ENCODE results near the gene SNTB2.
"Not testable (repeated sequence)": the region's sequence is repeated elsewhere in the genome, so short reads cannot be mapped to it uniquely, and the experiment has no call there.

Gene SNTB2

DNA sequence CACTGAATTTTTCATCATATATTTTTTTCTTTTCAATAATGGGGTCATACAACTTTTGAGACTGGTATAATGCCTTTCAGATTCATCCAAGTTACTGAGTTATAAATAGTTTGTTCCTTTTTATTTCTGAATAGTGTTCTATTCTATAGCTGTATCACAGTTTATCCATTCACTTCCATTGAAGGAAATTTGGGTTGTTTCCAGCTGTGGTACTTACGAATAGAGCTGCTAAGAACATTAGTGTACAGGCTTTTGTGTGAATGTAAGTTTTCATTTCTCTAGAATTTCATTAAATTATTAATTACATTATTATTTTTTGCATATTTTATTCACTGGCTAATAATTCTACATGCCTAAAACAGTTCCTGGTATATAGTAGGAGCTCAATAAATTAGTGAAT, 52.9 kb downstream of the SNTB2 start:
- DNase-seq = no peak

- DNase-seq = no peak
These were observed 53.4 kb downstream of the SNTB2 start for GRCh38 chr16:69240331-69240730.

GRCh38 chr16:69241926-69242325, 55.0 kb downstream of the SNTB2 start:
- DNase-seq = no peak

GRCh38 chr16:69243479-69243878, 56.5 kb downstream of the SNTB2 start:
- no peak for DNase-seq

DNA sequence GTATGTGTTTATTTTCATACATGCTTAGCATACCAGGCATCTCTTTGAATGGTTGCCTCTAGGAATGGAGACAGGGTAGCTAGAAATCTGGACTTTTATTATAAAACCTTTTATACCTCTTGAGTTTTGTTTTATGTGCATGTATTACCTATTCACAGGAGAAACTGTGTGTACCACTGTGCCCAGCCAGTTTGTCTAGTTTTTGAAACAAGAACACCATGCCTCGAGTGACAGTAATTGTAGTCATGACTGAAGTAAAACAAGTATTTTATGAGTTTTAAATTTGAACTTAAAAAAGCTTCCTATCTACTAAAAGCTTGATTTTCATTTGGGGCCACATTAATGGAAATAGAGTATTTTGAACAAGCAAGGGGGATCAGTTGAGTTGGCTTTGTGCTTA, 57.4 kb downstream of the SNTB2 start:
- DNase-seq = no peak

DNA sequence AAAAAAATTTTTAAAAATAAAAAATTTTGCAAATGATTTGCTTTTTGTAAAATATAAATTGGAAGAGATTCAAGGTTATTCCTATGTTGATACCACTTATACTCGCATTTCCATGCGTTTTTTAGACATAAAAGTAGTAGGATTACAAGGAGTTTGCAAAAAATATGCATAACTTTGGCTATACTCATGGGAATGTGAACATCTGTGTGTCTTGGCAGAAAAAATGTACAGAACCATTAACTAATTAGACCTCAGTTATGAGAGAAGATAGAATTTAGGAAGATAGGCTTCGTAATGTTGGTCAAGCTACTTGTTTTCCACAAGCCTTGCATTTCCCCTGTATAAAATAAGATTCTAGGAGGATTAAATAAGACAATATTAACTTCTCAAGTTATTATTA, 63.1 kb downstream of the SNTB2 start:
- no peak for DNase-seq

DNA sequence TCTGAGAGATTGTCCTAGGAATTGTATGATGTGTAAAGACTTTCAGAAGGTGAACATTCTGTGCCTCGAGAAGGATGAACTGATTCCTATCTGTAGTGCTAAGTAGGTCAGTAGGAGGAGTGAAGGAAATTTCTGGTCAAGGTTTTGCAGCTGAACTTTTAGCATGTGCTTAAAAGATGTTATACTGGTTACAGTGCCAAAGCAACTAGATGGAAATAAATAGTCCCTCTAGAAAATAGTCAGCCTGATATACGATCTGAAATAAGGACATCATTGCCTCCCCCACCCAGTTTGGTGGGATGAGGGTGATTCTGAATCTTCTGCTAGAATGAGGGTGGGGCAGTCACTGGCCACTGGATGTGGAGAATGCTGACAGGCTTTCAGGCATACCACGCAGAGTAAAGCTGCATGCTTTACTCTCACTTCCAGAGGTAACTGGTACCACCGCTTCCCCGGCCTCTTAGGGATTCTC, 66.9 kb downstream of the SNTB2 start:
- DNase-seq = no peak

- DNase-seq = not testable (repeated sequence)
These were observed 72.4 kb downstream of the SNTB2 start for GRCh38 chr16:69259428-69259764.

DNA sequence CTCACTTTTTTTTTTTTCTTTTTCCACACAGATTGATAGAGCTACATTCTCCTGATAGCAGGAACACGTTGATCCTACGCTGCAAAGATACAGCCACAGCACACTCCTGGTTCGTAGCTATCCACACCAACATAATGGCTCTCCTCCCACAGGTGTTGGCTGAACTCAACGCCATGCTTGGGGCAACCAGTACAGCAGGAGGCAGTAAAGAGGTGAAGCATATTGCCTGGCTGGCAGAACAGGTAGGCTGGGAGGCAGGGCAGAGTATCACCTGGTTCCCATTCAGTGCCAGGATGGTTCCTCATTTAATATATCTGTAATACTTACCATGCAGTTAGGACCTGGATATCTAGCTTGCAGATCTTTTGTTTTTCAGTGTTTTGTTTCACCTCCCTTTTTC, 73.1 kb downstream of the SNTB2 start:
- no peak for DNase-seq

GRCh38 chr16:69260506-69260905, 73.5 kb downstream of the SNTB2 start:
- no peak for DNase-seq

DNA sequence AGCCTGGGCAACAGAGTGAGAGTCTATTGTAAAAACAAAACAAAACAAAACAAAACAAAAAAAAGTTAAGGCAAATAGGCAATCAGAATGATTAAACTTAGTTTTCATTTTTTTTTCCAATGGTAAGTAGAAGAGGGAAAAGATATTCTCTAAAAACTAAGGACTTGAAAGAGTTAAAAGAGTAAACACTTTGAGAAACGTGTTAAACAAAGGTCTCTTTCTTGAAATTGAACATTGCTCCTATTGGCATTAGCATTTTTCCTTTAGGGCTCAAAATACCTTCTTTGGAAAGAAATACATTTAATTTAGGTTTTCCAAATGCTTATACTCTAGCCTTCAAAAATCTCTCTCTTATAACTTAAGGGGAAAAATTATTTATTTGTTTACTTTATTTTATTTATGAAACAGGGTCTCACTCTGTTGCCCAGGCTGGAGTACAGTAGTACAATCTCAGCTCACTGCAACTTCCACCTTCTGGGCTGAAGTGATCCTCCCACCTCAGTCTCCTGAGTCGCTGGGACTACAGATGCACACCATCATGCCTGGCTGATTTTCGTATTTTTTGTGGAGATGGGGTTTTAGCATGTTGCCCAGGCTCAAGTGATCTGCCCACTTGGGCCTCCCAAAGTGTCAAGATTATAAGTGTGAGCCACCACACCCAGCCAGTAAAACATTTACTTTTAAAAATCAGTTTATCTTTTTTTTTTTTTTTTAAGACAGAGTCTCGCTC, 79.5 kb downstream of the SNTB2 start:
- no peak for DNase-seq

- DNase-seq = no peak
These were observed 80.7 kb downstream of the SNTB2 start for GRCh38 chr16:69267633-69268032.

DNA sequence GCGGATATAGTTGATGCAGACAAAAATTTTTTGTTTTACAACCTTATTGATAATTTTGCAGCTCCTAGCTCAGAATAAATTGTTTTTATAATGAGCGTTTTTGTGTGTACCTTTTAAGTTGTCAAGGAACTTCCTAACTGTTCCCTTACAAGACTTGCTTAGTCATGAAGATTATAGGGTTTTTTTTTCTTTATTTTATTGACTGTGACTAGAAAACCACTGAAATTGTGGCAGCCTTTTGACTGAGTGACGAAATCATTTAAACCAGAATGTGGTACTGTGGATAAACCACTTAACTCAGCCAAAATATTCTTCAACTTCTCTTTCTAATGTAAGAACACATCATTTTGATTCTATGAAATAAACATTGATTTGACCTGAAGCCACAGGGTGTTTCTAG, 83.4 kb downstream of the SNTB2 start:
- DNase-seq = no peak

- no peak for DNase-seq
These were observed 83.9 kb downstream of the SNTB2 start for GRCh38 chr16:69270831-69271230.

DNA sequence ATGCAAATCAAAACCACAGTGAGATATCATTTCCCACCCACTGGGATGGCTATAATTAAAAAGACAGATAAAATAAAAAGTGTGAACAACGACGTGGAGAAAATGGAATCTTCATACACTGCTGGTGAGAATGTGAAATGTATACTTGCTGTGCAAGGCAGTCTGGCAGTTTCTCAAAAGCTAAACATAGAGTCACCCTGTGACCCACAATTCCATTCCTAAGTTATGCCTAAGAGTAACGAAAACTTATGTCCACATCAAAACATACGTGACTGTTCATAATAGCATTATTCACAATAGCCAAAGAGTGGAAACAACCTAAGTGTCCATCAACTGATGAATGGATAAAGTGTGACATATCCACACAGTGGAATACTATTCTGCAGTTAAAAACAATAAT, 86.0 kb downstream of the SNTB2 start:
- no peak for DNase-seq

DNA sequence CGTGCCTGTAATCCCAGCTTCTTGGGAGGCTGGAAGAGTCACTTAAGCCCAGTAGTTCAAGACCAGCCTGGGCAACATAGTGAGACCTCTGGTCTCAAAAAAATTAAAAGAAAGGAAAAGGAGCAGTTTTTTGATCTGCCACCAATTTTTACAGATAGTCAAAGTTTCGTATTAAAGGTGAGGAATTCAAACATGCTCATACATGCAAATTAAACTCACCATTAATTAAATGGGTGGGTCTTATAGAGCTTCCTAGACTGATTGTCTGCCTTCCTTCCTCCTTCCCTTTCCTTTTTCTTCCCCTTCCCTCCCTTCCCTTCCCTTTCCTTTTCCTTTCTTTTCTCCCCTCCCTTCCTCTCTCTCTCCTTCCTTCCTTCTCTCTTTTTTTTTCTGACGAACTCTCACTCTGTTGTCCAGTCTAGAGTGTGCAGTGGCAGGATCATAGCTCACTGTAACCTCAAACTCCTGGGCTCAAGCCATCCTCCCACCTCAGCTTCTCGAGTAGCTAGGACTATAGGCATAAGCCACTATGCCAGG, 87.8 kb downstream of the SNTB2 start:
- no peak for DNase-seq

DNA sequence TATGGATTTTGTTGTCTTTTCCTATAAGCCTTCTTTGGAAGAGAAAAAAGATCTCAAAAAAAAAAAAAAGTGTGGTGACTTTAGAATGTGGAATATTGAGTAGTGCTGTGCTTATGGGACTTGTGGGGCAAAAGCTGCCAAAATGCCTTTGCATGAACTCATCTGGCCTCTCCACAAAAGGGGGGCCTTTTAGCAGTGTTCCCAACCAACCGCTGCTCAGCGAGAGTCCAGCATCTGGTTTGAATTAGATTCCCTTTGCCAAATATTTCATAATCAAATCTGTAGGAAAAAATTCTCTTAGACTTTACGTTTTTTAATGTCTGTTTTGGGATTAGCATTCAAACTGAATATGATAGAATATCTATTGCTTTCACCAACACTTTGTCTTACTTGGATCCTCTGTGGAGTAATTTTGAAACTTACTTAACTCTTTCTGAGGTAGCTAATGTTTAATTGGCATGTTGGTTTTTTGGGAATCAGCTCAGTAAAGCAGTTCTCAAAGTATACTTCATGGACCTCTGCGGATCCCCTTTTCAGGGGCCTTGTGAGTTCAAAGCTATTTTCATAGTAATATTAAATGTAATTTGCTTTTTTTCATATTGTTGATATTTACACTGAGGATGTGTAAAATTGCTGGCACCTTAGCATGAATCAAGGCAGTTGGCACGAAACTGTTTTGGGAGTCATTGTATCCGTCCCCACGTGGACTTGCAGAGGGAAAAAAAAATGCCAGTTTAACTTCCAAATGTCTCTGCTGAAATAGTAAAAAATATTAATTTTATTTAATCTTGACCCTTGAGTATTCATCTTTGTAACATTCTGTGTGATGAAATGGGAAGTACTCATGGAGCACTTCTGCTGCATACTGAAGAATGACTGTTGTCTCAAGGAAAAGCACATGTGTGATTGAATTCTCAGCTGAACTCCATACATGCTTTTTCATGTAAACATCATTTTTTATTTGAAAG, 89.5 kb downstream of the SNTB2 start:
- no peak for DNase-seq

DNA sequence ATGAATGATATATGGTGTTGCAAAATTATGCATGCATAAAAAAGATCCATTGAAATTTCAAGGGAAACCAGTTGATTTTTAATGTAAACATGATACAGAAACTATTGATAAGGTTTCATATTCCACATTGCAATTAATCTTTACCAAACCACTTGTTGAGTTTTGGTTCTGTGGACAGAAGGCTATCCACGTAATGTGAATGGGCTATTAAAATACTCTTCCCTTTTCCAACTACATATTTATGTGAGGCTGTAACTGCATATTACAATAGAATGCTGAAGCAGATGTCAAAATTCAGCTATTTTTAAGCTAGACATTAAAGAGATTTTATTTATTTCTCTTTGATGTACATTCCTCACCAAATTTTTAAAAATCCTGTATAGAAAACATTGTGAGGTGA, 90.4 kb downstream of the SNTB2 start:
- DNase-seq = no peak

- DNase-seq = no peak
These were observed 96.9 kb downstream of the SNTB2 start for GRCh38 chr16:69283851-69284250.

DNA sequence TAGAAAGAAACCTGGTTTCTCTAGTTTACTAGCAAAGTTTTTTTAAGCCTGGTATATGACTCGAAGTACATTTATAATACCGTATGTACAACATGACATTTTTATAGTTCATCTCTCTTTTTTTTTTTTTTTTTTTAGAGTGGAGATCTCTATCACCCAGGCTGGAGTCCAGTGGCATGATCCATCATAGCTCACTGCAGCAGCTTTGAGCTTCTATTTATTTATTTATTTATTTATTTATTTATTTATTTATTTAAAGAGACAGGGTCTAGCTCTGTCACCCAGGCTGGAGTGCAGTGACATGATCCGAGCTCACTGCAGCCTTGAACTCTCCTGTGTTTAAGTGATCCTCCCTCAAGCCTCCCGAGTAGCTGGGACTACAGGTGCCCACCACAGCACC, 98.3 kb downstream of the SNTB2 start:
- no peak for DNase-seq

DNA sequence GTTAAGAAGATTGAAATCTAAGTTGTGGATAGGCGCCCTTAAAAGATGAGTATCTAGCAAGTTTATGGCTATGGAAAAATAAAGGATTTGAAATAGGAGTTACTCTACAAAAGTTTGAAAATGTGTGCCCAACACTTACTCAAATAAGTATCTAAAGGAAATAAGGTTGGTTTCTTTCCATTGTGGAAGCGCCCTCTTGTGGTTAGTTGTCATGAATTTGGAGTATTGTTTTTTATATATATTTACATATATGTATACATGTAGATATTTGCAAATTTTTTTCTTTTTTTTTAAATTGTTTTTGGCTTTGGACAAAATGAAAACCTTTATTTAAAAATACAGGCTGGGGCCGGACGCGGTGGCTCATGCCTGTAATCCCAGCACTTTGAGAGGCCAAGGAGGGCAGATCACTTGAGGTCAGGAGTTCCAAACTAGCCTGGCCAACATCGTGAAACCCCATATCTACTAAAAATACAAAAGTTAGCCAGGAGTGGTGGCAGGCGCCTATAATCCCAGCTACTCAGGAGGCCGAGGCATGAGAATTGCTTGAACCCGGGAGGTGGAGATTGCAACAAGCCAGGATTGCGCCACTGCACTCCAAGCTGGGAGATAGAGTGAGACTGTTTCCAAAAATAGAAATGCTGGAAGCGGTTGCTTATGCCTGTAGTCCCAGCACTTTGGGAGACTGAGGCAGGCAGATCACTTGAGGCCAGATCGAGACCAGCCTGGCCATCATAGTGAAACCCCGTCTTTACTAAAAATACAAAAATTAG, 100.2 kb downstream of the SNTB2 start:
- DNase-seq = no peak

DNA sequence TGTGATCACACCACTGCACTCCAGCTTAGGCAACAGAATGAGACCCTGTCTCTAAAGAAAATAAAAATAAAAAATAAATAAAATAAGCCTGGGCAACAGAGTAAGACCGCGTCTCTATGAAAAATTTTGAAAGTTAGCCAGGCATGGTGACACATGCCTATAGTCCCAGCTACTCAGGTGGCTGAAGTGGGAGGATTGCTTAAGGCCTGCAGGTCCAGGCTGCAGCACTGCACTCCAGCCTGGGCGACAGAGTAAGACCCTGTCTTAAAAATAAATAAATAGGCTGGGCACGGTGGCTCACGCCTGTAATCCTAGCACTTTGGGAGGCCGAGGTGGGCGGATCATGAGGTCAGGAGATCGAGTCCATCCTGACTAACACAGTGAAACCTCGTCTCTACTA, 104.7 kb downstream of the SNTB2 start:
- DNase-seq = not testable (repeated sequence)

GRCh38 chr16:69293401-69293800, 106.4 kb downstream of the SNTB2 start:
- no peak for DNase-seq

All from NCI-H1048 (cell line).